ENCODE data around the gene PACRG.
"Not testable (repeated sequence)": the region's sequence is repeated elsewhere in the genome, so short reads cannot be mapped to it uniquely, and the experiment has no call there.

The PACRG gene

GRCh38 chr6:163313566-163313965 lies 585.8 kb downstream of the PACRG start:
- DNase-seq (ENCODE audit: low read depth in 2 of 2): no peak

- DNase-seq (ENCODE audit: low read depth in 2 of 2): no peak
Measured at GRCh38 chr6:163313981-163314380, 586.2 kb downstream of the PACRG start.

GRCh38 chr6:163314791-163315470 lies 587.2 kb downstream of the PACRG start:
- no peak for DNase-seq (ENCODE audit: low read depth in 2 of 2)

- DNase-seq (ENCODE audit: low read depth in 2 of 2): not testable (repeated sequence)
Measured at GRCh38 chr6:163316866-163317495, 589.2 kb downstream of the PACRG start.

GRCh38 chr6:163318071-163318786 lies 590.5 kb downstream of the PACRG start:
- DNase-seq (ENCODE audit: low read depth in 2 of 2): no peak

- no peak for DNase-seq (ENCODE audit: low read depth in 2 of 2)
Measured at GRCh38 chr6:163319609-163320366, 592.0 kb downstream of the PACRG start.

GRCh38 chr6:163320402-163320801 lies 592.6 kb downstream of the PACRG start:
- DNase-seq (ENCODE audit: low read depth in 2 of 2): no peak

GRCh38 chr6:163320804-163321203 lies 593.0 kb downstream of the PACRG start:
- no peak for DNase-seq (ENCODE audit: low read depth in 2 of 2)

GRCh38 chr6:163321717-163322116 lies 593.9 kb downstream of the PACRG start:
- no peak for DNase-seq (ENCODE audit: low read depth in 2 of 2)

GRCh38 chr6:163323274-163323673 lies 595.5 kb downstream of the PACRG start:
- no peak for DNase-seq (ENCODE audit: low read depth in 2 of 2)

GRCh38 chr6:163323705-163324104 lies 595.9 kb downstream of the PACRG start:
- DNase-seq (ENCODE audit: low read depth in 2 of 2): no peak

GRCh38 chr6:163324326-163324687 lies 596.5 kb downstream of the PACRG start:
- DNase-seq (ENCODE audit: low read depth in 2 of 2): no peak

GRCh38 chr6:163324688-163325389 lies 597.1 kb downstream of the PACRG start:
- no peak for DNase-seq (ENCODE audit: low read depth in 2 of 2)

- no peak for DNase-seq (ENCODE audit: low read depth in 2 of 2)
Measured at GRCh38 chr6:163325390-163325784, 597.6 kb downstream of the PACRG start.

- DNase-seq (ENCODE audit: low read depth in 2 of 2): no peak
Measured at GRCh38 chr6:163327165-163327880, 599.5 kb downstream of the PACRG start.

GRCh38 chr6:163327921-163328320 lies 600.1 kb downstream of the PACRG start:
- no peak for DNase-seq (ENCODE audit: low read depth in 2 of 2)

GRCh38 chr6:163328411-163328810 lies 600.6 kb downstream of the PACRG start:
- no peak for DNase-seq (ENCODE audit: low read depth in 2 of 2)

GRCh38 chr6:163329991-163330390 lies 602.2 kb downstream of the PACRG start:
- DNase-seq (ENCODE audit: low read depth in 2 of 2): no peak

GRCh38 chr6:163331245-163331644 lies 603.5 kb downstream of the PACRG start:
- DNase-seq (ENCODE audit: low read depth in 2 of 2): no peak

GRCh38 chr6:163332575-163332974 lies 604.8 kb downstream of the PACRG start:
- no peak for DNase-seq (ENCODE audit: low read depth in 2 of 2)

GRCh38 chr6:163333038-163333437 lies 605.3 kb downstream of the PACRG start:
- no peak for DNase-seq (ENCODE audit: low read depth in 2 of 2)
